ENCODE data around the gene SLC20A1.

DNA sequence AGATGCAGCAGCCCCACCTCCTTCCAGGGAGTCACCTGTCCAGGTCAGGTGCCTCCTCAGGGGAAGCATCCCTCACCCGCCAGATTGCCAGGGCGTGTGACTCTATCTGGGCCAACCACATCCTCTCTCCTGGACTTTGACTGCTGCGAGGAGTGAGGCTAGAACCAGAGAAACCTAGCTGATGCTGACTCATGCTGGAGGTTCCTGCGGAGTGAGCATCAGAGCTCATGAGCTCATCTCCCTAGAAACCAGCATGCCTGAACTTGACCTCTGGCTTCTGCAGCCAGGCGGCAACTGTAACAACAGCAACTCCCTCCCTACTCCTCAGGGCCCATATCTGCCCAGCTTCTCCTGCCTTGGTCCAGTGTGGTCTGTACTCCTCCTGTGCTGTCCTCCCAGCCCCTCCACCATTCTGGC lies 46.8 kb downstream of the SLC20A1 start:
- TF ChIP-seq CTCF (IDR thresholded peaks at IDR 0.05) = no peak
- no peak for TF ChIP-seq POLR2A (IDR thresholded peaks at IDR 0.05)
- no peak for TF ChIP-seq EP300 (IDR thresholded peaks at IDR 0.05; ENCODE audit: low read depth)
